Nephron progenitor cell (in vitro differentiated cells): ENCODE results near the gene MED17.

ENCODE experiments used
- DNase-seq: peaks from one replicate; pipeline ENCODE4 v3.0.0; 2021
- H3K27ac Mint-ChIP-seq: 2 replicates; pipeline ENCODE4 v1.8.0; 2021; ENCODE audit warnings: mild to moderate bottlenecking, moderate library complexity, mixed read lengths
- H3K27me3 Mint-ChIP-seq: 2 replicates; pipeline ENCODE4 v1.8.0; 2021; ENCODE audit warnings: mild to moderate bottlenecking, low read depth, mixed read lengths; ENCODE audit not compliant: poor library complexity
- H3K36me3 Mint-ChIP-seq: 2 replicates; pipeline ENCODE4 v1.8.0; 2021; ENCODE audit warnings: low read depth, mixed read lengths
- H3K4me1 Mint-ChIP-seq: 2 replicates; pipeline ENCODE4 v1.8.0; 2021; ENCODE audit warnings: mixed read lengths
- H3K4me3 Mint-ChIP-seq: 2 replicates; pipeline ENCODE4 v1.8.0; 2021; ENCODE audit warnings: mild to moderate bottlenecking, moderate library complexity, mixed read lengths
- H3K9me3 Mint-ChIP-seq: 2 replicates; pipeline ENCODE4 v1.8.0; 2021; ENCODE audit warnings: mild to moderate bottlenecking, moderate library complexity, mixed read lengths
- CTCF ChIP-seq: fragments of 200-600 bp; sonication (generic); IDR thresholded peaks from 2 replicates; pipeline ENCODE4 v1.5.0; 2021; ENCODE audit warnings: antibody characterized with exemption

The MED17 gene

GRCh38 chr11:93861808-93862207 is 77.7 kb downstream of the MED17 start:
- no peak for TF ChIP-seq CTCF
- H3K36me3 Mint-ChIP-seq: no peaks in the 10 kb centered on the region
- DNase-seq: no peak
- peaks cover 32% of the 10 kb centered on the region for H3K4me1 Mint-ChIP-seq
- no peak overlapping the region for H3K4me3 Mint-ChIP-seq
- H3K9me3 Mint-ChIP-seq: no peaks in the 10 kb centered on the region
- peaks cover 2% of the 10 kb centered on the region for H3K27me3 Mint-ChIP-seq
- no peak overlapping the region for H3K27ac Mint-ChIP-seq
